MCF 10A (cell line): ENCODE results near the gene EXOC3. TPM values are rescaled to one million over a fixed set of nuclear protein-coding genes. Genes with fewer than 3 reads are reported as not detected.

Experiments
- BruUV-seq: library from RNA; stranded (reverse); fragments of 400-500 nt; replicated peaks from 2 replicates; lab custom pipeline; 2021; lab: Mats Ljungman, UMichigan
- CTCF ChIA-PET: fragments of 300-600 bp; sonication (Branson Sonifier 250); formaldehyde crosslinking; extraction: SDS; loops from one replicate; lab custom pipeline; 2021; ENCODE audit warnings: antibody characterized with exemption, inconsistent platforms; lab: Yijun Ruan, JAX
- POLR2A ChIA-PET: fragments of 300-600, 350-650 bp; sonication (Branson Sonifier 250); formaldehyde crosslinking; extraction: SDS; loops from one replicate; lab custom pipeline; 2020; ENCODE audit warnings: antibody characterized with exemption, inconsistent platforms; lab: Yijun Ruan, JAX
- DNase-seq: peaks from one replicate; pipeline ENCODE4 v3.0.0-alpha.2; 2018; ENCODE audit not compliant: unreplicated experiment
- H3K27ac Mint-ChIP-seq: one replicate; pipeline ENCODE4 v1.8.0; 2022; ENCODE audit warnings: mild to moderate bottlenecking, low read depth, mixed read lengths; ENCODE audit not compliant: unreplicated experiment
- H3K27me3 Mint-ChIP-seq: one replicate; pipeline ENCODE4 v1.8.0; 2022; ENCODE audit warnings: mixed read lengths; ENCODE audit not compliant: insufficient read depth, unreplicated experiment
- H3K36me3 Mint-ChIP-seq: one replicate; pipeline ENCODE4 v1.8.0; 2022; ENCODE audit warnings: mild to moderate bottlenecking, moderate library complexity, mixed read lengths; ENCODE audit not compliant: insufficient read depth, unreplicated experiment
- H3K4me1 Mint-ChIP-seq: one replicate; pipeline ENCODE4 v1.8.0; 2022; ENCODE audit warnings: mixed read lengths; ENCODE audit not compliant: insufficient read depth, unreplicated experiment
- H3K4me3 Mint-ChIP-seq: one replicate; pipeline ENCODE4 v1.8.0; 2022; ENCODE audit warnings: mild to moderate bottlenecking, moderate library complexity, mixed read lengths; ENCODE audit not compliant: unreplicated experiment
- H3K9me3 Mint-ChIP-seq: one replicate; pipeline ENCODE4 v1.8.0; 2022; ENCODE audit warnings: mixed read lengths; ENCODE audit not compliant: unreplicated experiment
- intact Hi-C: fragments of 100-400 bp; cut with micrococcal nuclease; formaldehyde crosslinking; loops from 2 replicates; pipeline ENCODE4 v1.14.1; 2022
- total RNA-seq: library from RNA; stranded (reverse); gene quantifications from 2 replicates; pipeline ENCODE4 v1.2.3, GENCODE V29; 2022
- TF ChIP-seq, protein P1 (sequence below): fragments of 200-600 bp; IDR thresholded peaks from one replicate; pipeline ENCODE4 v1.8.0; 2022; ENCODE audit warnings: antibody characterized with exemption, mild to moderate bottlenecking; ENCODE audit not compliant: unreplicated experiment

Gene EXOC3
- total RNA-seq, 1 experiment from 2014 or later = 44.1 TPM

DNA sequence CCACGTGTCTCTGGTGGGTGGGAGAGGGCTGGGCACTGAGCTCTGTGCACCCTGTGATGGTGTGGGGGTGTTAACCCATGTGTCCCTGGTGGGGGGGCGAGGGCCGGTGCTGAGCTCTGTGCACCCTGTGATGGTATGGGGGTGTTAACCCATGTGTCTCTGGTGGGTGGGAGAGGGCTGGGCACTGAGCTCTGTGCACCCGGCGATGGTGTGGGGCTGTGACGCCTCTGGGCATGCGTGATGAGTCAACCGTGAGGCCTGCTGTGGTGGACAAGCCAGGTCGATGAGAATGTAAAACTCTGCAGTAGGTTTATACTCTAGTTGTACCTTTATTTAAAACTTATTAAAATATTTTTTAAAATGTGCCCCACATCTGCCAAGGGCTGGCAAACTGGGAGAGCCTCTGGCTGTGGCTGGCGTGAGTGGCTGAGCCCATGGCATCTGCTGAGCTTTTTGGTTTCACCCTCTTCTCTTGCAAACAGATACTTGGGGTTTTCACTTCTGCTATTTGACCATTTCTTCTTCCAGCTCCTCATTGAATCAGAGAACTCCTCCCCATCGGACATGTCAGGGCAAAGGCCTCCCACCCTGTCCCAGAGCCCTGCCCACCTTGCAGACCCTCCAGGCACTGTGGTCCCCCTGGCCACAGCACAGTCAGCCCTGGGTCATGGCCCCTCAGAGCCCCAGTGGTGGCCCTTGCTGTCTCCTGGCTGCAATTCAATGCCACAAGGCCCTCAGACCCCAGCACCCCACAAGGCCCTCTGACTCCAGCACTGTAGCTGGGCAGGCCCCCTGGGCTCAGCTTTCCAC is 18.5 kb upstream of the EXOC3 start:
- Mint-ChIP-seq H3K9me3 (peaks cover 14% of the 10 kb centered on the region), H3K27ac (peak overlapping the region; percentile 63), H3K36me3 (no peaks in the 10 kb centered on the region), H3K27me3 (no peaks in the 10 kb centered on the region), H3K4me3 (no peak overlapping the region), H3K4me1 (peaks cover 10% of the 10 kb centered on the region)
- CTCF ChIA-PET = interaction anchor here (0.5 to 2.0 kb wide), 13 partner anchors 11 to 236 kb away, joined by 3 to 7 read pairs (median 3); no protein-coding TSS in a partner anchor
- peak; percentile 43 for DNase-seq
- BruUV-seq = no TSS peak
- intact Hi-C loops = no loop called here
- TF ChIP-seq, protein P1, sequence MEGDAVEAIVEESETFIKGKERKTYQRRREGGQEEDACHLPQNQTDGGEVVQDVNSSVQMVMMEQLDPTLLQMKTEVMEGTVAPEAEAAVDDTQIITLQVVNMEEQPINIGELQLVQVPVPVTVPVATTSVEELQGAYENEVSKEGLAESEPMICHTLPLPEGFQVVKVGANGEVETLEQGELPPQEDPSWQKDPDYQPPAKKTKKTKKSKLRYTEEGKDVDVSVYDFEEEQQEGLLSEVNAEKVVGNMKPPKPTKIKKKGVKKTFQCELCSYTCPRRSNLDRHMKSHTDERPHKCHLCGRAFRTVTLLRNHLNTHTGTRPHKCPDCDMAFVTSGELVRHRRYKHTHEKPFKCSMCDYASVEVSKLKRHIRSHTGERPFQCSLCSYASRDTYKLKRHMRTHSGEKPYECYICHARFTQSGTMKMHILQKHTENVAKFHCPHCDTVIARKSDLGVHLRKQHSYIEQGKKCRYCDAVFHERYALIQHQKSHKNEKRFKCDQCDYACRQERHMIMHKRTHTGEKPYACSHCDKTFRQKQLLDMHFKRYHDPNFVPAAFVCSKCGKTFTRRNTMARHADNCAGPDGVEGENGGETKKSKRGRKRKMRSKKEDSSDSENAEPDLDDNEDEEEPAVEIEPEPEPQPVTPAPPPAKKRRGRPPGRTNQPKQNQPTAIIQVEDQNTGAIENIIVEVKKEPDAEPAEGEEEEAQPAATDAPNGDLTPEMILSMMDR = no peak
- POLR2A ChIA-PET = interaction anchor here (0.9 to 1.0 kb wide), 2 partner anchors 17 to 153 kb away, joined by 3 to 4 read pairs; partner anchors contain the start of gene PDCD6

DNA sequence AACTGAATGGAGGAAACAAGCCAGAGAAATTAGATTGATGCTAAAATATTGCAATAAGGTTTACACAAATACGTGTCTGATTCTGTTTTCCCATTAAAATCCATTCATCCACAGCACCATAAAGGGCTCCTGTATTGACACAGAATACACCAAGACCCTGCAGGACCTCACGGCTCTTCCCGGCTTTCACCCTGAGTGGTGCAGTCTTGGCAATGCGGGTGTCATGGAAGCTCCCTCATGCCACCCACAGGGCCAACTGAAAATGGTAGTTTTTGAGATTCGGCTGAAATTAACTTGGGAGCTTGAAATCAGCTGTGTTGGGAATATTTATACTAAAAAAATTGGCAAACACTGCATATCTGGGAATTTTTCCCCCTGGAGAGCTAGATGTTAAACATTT is 17.3 kb upstream of the EXOC3 start:
- Mint-ChIP-seq H3K27me3 (no peaks in the 10 kb centered on the region), H3K36me3 (no peaks in the 10 kb centered on the region), H3K9me3 (peaks cover 14% of the 10 kb centered on the region), H3K27ac (no peak overlapping the region), H3K4me3 (no peak overlapping the region), H3K4me1 (peaks cover 18% of the 10 kb centered on the region)
- POLR2A ChIA-PET = interaction anchor here (0.9 to 1.1 kb wide), 2 partner anchors 19 to 96 kb away, joined by 3 to 4 read pairs; no protein-coding TSS in a partner anchor
- intact Hi-C loops = no loop called here
- TF ChIP-seq, protein P1 = peak; percentile 14
- BruUV-seq = no TSS peak
- peak; percentile 31 for DNase-seq
- CTCF ChIA-PET = interaction anchor here (0.6 to 2.0 kb wide), 8 partner anchors 12 to 615 kb away, joined by 3 to 7 read pairs (median 3); no protein-coding TSS in a partner anchor

DNA sequence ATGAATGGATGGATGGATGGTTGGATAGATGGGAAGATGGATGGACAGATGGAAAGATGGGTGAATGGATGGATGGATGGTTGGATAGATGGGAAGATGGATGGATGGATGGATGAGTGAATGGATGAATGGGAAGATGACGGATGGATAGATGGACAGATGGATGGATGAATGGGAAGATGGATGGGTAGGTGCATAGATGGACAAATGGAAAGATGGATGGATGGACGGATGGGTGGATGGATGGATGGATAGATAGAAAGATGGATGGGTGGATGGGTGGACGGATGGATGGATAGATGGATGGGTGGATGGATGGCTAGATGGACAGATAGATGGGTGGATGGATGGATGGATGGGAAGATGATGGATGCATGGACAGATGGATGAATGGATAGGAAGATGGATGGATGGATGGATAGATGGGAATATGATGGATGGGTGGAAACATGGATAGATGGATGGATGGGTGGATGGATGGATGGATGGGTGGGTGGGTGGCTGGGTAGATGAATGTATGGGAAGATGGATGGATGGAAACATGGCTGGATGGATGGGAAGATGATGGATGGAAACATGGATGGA is 16.5 kb upstream of the EXOC3 start:
- H3K36me3 Mint-ChIP-seq = no peaks in the 10 kb centered on the region
- peaks cover 14% of the 10 kb centered on the region for H3K9me3 Mint-ChIP-seq
- ChIA-PET POLR2A (interaction anchor here (1.1 kb wide), 1 partner anchor 97 kb away, joined by 3 read pairs; no protein-coding TSS in a partner anchor), CTCF (interaction anchor here (0.6 to 11.2 kb wide), 7 partner anchors 10 to 111 kb away, joined by 3 to 94 read pairs (median 3); partner anchors contain the start of gene AHRR)
- DNase-seq = no peak
- intact Hi-C loops = no loop called here
- no peak overlapping the region for H3K27ac Mint-ChIP-seq
- TF ChIP-seq, protein P1 = no peak
- H3K4me1 Mint-ChIP-seq = peaks cover 18% of the 10 kb centered on the region
- H3K27me3 Mint-ChIP-seq = no peaks in the 10 kb centered on the region
- BruUV-seq = no TSS peak
- H3K4me3 Mint-ChIP-seq = no peak overlapping the region
